ENCODE results near the gene EIF1AD. TPM values are rescaled to one million over a fixed set of nuclear protein-coding genes. Genes with fewer than 3 reads are reported as not detected.
A peak's percentile ranks its signal among the peaks of the same experiment; 100 is the strongest.

Gene EIF1AD
- total and polyA plus RNA-seq, 9 of the 15 experiments (the other 6 are each of a cell fraction or from before 2014, with no cell fraction given), result 50.1 to 98.8 (median 58.7) TPM

DNA sequence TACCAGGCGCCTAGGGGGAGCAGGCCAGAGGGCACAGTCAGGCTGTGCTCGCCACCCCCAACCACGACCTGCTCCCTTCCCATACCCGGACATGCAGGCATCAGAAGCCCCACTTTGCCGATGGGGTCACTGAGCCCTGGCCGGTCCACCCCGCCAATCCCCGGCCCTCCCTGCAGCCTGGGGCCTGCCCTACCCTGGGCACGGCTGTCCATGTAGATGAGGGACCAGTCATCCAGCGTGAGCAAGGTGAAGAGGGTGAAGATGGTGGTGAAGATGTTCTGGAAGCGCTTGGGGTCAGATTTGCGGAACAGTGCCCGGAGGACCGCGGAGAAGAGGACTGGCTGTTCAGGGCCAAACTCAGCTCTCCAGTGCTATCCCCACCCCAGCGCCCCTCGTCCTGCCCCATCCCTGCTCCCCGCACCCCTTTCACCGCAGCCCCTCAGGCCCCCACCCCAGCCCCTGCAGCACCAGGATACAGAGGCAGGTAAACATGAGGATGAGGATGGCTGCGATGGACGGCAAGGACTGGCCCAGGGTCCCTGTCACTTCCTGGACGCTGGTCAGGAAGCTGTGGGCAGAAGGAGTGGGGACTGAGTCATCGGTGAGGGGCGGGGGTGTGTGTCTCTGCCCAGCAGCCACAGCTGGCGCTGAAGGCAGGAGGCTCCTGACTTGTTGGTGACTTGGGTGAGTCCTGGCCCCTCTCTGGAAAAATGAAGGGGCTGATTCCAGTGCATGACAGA lies 18.8 kb upstream of the EIF1AD start:
- intact Hi-C loops (cut with micrococcal nuclease), result no loop called here
- TF ChIP-seq GABPA (tag; conservative IDR thresholded peaks at IDR 0.05; ENCODE audit: low read depth) (peak; percentile 47), RBFOX2 (IDR thresholded peaks at IDR 0.05; ENCODE audit: low read depth, low read length) (peak; percentile 54; the same call in 1 of the 2 replicates), CBFA2T3 (IDR thresholded peaks at IDR 0.05) (0 out of 2 replicates have a peak, but pooled peaks have one; percentile 11), ARID1B (IDR thresholded peaks at IDR 0.05) (peak; percentile 64), EGR1 (conservative IDR thresholded peaks at IDR 0.05) (peak; percentile 94), SMARCE1 (IDR thresholded peaks at IDR 0.05) (0 out of 2 replicates have a peak, but pooled peaks have one; percentile 43), MAZ (CRISPR knock-in tag; conservative IDR thresholded peaks at IDR 0.05 in 1 of 2, IDR thresholded peaks at IDR 0.05 in 1 of 2) (peak; percentile 69 to 77; a peak in 2 of 4 replicates), YY1 (IDR thresholded peaks at IDR 0.05; ENCODE audit: borderline replicate concordance in 1 of 3, control insufficient read depth in 1 of 3, extremely low read depth in 1 of 3, insufficient read depth in 3 of 3, insufficient read length in 1 of 3, insufficient replicate concordance in 2 of 3, low read depth in 1 of 3, low read length in 2 of 3) (peak in 1 of 3 experiments; percentile 10), ZSCAN29 (IDR thresholded peaks at IDR 0.05) (no peak), POLR2G (IDR thresholded peaks at IDR 0.05; ENCODE audit: low read depth, low read length) (peak; percentile 49), KLF6 (CRISPR knock-in tag; IDR thresholded peaks at IDR 0.05; ENCODE audit: borderline replicate concordance) (no peak), JUN (IDR thresholded peaks at IDR 0.05; ENCODE audit: borderline replicate concordance, low read depth, low read length) (peak; percentile 87), JUN (CRISPR knock-in tag; IDR thresholded peaks at IDR 0.05; ENCODE audit: borderline replicate concordance) (no peak), TSC22D4 (tag; IDR thresholded peaks at IDR 0.05) (no peak), ZNF695 (CRISPR knock-in tag; IDR thresholded peaks at IDR 0.05) (no peak), DPF2 (IDR thresholded peaks at IDR 0.05) (peak; percentile 59; the same call in 1 of the 2 replicates), ZNF280A (IDR thresholded peaks at IDR 0.05; ENCODE audit: low read depth, partially characterized antibody) (no peak), JUND (IDR thresholded peaks at IDR 0.05; ENCODE audit: borderline replicate concordance, low read depth, low read length) (peak; percentile 95), JUND (tag; IDR thresholded peaks at IDR 0.05; ENCODE audit: borderline replicate concordance, low read depth, low read length) (peak; percentile 84; the same call in 1 of the 3 replicates), CREBBP (IDR thresholded peaks at IDR 0.05; ENCODE audit: low read depth, low read length) (no peak)

More for the DNA sequence above, 18.8 kb upstream of the EIF1AD start:
- no peak overlapping the region; the same call in 2 of the 3 replicates for H3K27ac ChIP-seq (ENCODE audit: extremely low read depth, low read depth, low read length)
- peak; percentile 82 for FAIRE-seq
- no peak overlapping the region for H3K4me3 ChIP-seq
- peak overlapping the region in 1 of 2 experiments; percentile 75; a peak in 2 of 4 replicates for H3K9ac ChIP-seq (ENCODE audit: insufficient read depth in 1 of 2, low read depth in 2 of 2, low read length in 2 of 2)
- ATAC-seq, result peak; percentile 52
- peak; percentile 60 to 76 (median 64) for DNase-seq (ENCODE audit: extremely low read depth in 1 of 4, low spot score in 3 of 4)
- H3K9me1 ChIP-seq (ENCODE audit: control insufficient read depth, insufficient read depth, low read length), result peaks cover 5% of the 10 kb centered on the region
- ChIA-PET POLR2A (interaction anchor here (0.6 to 2.7 kb wide), 5 partner anchors 12 to 527 kb away, joined by 3 to 8 read pairs (median 3); no protein-coding TSS in a partner anchor), CTCF (ENCODE audit: low intra/inter-chr PET ratio) (interaction anchor here (0.7 to 1.3 kb wide), 3 partner anchors 25 to 136 kb away, joined by 3 to 4 read pairs (median 4); no protein-coding TSS in a partner anchor)
- no peaks in the 10 kb centered on the region for H3K36me3 ChIP-seq (ENCODE audit: control insufficient read depth, insufficient read depth, low read length)
- peaks cover 21 to 67% of the 10 kb centered on the region in 2 experiments for H3K4me1 ChIP-seq (replicated peaks in 1 of 2; ENCODE audit: control insufficient read depth in 2 of 2, insufficient read depth in 2 of 2, low read length in 2 of 2)
- no peaks in the 10 kb centered on the region for H4K20me1 ChIP-seq (replicated peaks; ENCODE audit: control insufficient read depth, insufficient read depth, low read length)
- in situ Hi-C loops (cut with MboI), result no loop called here
- WGBS (ENCODE audit: insufficient coverage, low coverage, missing lambda C conversion rate), result 56% methylated on average over 19 of the region's 25 CpGs
- no peaks in the 10 kb centered on the region for H3K9me3 ChIP-seq (replicated peaks; ENCODE audit: control insufficient read depth, insufficient read depth, low read depth, low read length)
- no TSS peak for BruUV-seq (replicated peaks)
- H3K4me2 ChIP-seq (ENCODE audit: insufficient read depth, low read length), result 0 out of 2 replicates have a peak overlapping the region, but pooled peaks have one; percentile 9
- H2AFZ ChIP-seq (ENCODE audit: low read depth, low read length), result peak overlapping the region; percentile 47
- no peaks in the 10 kb centered on the region for H3K79me2 ChIP-seq (ENCODE audit: control insufficient read depth, insufficient read depth, low read length)
- H3K27me3 ChIP-seq (ENCODE audit: control insufficient read depth in 2 of 2, insufficient read depth in 2 of 2, low read length in 2 of 2), result no peaks in the 10 kb centered on the region

Data from K562 (cell line).